H9 (cell line): ENCODE results near the gene TBL2. TPM values are rescaled to one million over a fixed set of nuclear protein-coding genes. Genes with fewer than 3 reads are reported as not detected.

Experiments
- DNase-seq: peaks from one replicate; pipeline ENCODE4 v3.0.0-alpha.2; 2017
- H2AFZ ChIP-seq: one replicate; pipeline ENCODE4 v1.6.1; 2013; ENCODE audit warnings: mild to moderate bottlenecking, low read length, control low read depth, moderate library complexity
- H2AK5ac ChIP-seq: 2 replicates; pipeline ENCODE4 v1.6.1; 2013; ENCODE audit warnings: low read length, control low read depth, mixed read lengths; ENCODE audit not compliant: insufficient read length
- H2BK120ac ChIP-seq: one replicate; pipeline ENCODE4 v1.6.1; 2013; ENCODE audit warnings: low read depth, mild to moderate bottlenecking, low read length, control low read depth, inconsistent platforms; ENCODE audit not compliant: poor library complexity, severe bottlenecking
- H2BK12ac ChIP-seq: 2 replicates; pipeline ENCODE4 v1.6.1; 2013; ENCODE audit warnings: low read length, control low read depth, mixed read lengths, low read depth; ENCODE audit not compliant: insufficient read length
- H2BK15ac ChIP-seq: 2 replicates; pipeline ENCODE4 v1.6.1; 2013; ENCODE audit warnings: low read depth, low read length, control low read depth
- H2BK20ac ChIP-seq: one replicate; pipeline ENCODE4 v1.6.1; 2013; ENCODE audit warnings: low read depth, mild to moderate bottlenecking, low read length, control low read depth, inconsistent platforms; ENCODE audit not compliant: poor library complexity, severe bottlenecking
- H2BK5ac ChIP-seq: 2 replicates; pipeline ENCODE4 v1.6.1; 2013; ENCODE audit warnings: low read length, control low read depth, mixed read lengths; ENCODE audit not compliant: insufficient read length
- H3K14ac ChIP-seq: 2 replicates; pipeline ENCODE4 v1.6.1; 2013; ENCODE audit warnings: low read length, control low read depth; ENCODE audit not compliant: insufficient read depth
- H3K18ac ChIP-seq: 2 replicates; pipeline ENCODE4 v1.6.1; 2013; ENCODE audit warnings: low read depth, mild to moderate bottlenecking, mixed read lengths, low read length, control low read depth; ENCODE audit not compliant: insufficient read length
- H3K23ac ChIP-seq: 2 replicates; pipeline ENCODE4 v1.6.1; 2013; ENCODE audit warnings: low read length, control low read depth, mixed read lengths, low read depth; ENCODE audit not compliant: insufficient read length
- H3K23me2 ChIP-seq: 2 replicates; pipeline ENCODE4 v1.6.1; 2013; ENCODE audit warnings: low read depth, mild to moderate bottlenecking, mixed read lengths, low read length, control low read depth; ENCODE audit not compliant: insufficient read length, poor library complexity, severe bottlenecking
- H3K27ac ChIP-seq: 2 replicates; pipeline ENCODE4 v1.5.1; 2013; ENCODE audit warnings: low read length, control low read depth, mixed read lengths, low read depth; ENCODE audit not compliant: insufficient read length
- H3K27me3 ChIP-seq: 2 replicates; pipeline ENCODE4 v1.6.1; 2013; ENCODE audit warnings: low read length, control low read depth, inconsistent platforms; ENCODE audit not compliant: insufficient read depth
- H3K4ac ChIP-seq: 2 replicates; pipeline ENCODE4 v1.6.1; 2013; ENCODE audit warnings: low read depth, mild to moderate bottlenecking, control low read depth, inconsistent platforms, low read length, moderate library complexity
- H3K4me1 ChIP-seq: 2 replicates; pipeline ENCODE4 v1.6.1; 2013; ENCODE audit warnings: low read length, control low read depth, inconsistent platforms; ENCODE audit not compliant: insufficient read depth
- H3K4me2 ChIP-seq: 2 replicates; pipeline ENCODE4 v1.6.1; 2013; ENCODE audit warnings: low read length, control low read depth, mixed read lengths; ENCODE audit not compliant: insufficient read length, insufficient read depth
- H3K56ac ChIP-seq: 2 replicates; pipeline ENCODE4 v1.6.1; 2013; ENCODE audit warnings: low read depth, mild to moderate bottlenecking, mixed read lengths, low read length, control low read depth; ENCODE audit not compliant: insufficient read length
- H3K79me1 ChIP-seq: 2 replicates; pipeline ENCODE4 v1.6.1; 2013; ENCODE audit warnings: low read depth, mild to moderate bottlenecking, moderate library complexity, low read length, control low read depth, inconsistent platforms; ENCODE audit not compliant: insufficient read depth, poor library complexity, severe bottlenecking
- H3K79me2 ChIP-seq: 2 replicates; pipeline ENCODE4 v1.6.1; 2013; ENCODE audit warnings: low read length, control low read depth, inconsistent platforms; ENCODE audit not compliant: insufficient read depth
- H3K9ac ChIP-seq: 2 replicates; pipeline ENCODE4 v1.6.1; 2013; ENCODE audit warnings: low read length, control low read depth, mixed read lengths; ENCODE audit not compliant: insufficient read length; ENCODE audit errors: extremely low read depth
- H3K9me3 ChIP-seq: one replicate; pipeline ENCODE4 v1.6.1; 2013; ENCODE audit warnings: low read depth, low read length, inconsistent platforms; ENCODE audit not compliant: control insufficient read depth
- H3T11ph ChIP-seq: one replicate; pipeline ENCODE4 v1.6.1; 2013; ENCODE audit warnings: mild to moderate bottlenecking, low read length, control low read depth, inconsistent platforms
- H4K20me1 ChIP-seq: one replicate; pipeline ENCODE4 v1.6.1; 2013; ENCODE audit not compliant: control insufficient read depth, insufficient read length, insufficient read depth
- H4K5ac ChIP-seq: 2 replicates; pipeline ENCODE4 v1.6.1; 2013; ENCODE audit warnings: low read depth, mild to moderate bottlenecking, mixed read lengths, low read length, control low read depth; ENCODE audit not compliant: insufficient read length
- H4K8ac ChIP-seq: replicated peaks from 2 replicates; pipeline ENCODE4 v1.6.1; 2013; ENCODE audit warnings: low read length, control low read depth, mixed read lengths, low read depth; ENCODE audit not compliant: insufficient read length
- H4K91ac ChIP-seq: 2 replicates; pipeline ENCODE4 v1.6.1; 2013; ENCODE audit warnings: low read depth, mild to moderate bottlenecking, moderate library complexity, mixed read lengths, low read length, control low read depth; ENCODE audit not compliant: insufficient read length
- H3K27ac Mint-ChIP-seq, 3 experiments: 2 replicates in 2 of 3; 3 replicates in 1 of 3; pipeline ENCODE4 v1.8.0; 2020 to 2021; ENCODE audit warnings: mixed read lengths in 3 of 3, mild to moderate bottlenecking in 1 of 3, moderate library complexity in 1 of 3
- H3K27me3 Mint-ChIP-seq: 2 replicates; pipeline ENCODE4 v1.8.0; 2021; ENCODE audit warnings: low read depth, mild to moderate bottlenecking, moderate library complexity, mixed read lengths
- H3K36me3 Mint-ChIP-seq, 3 experiments: 2 replicates in 2 of 3; 3 replicates in 1 of 3; pipeline ENCODE4 v1.8.0; 2020 to 2021; ENCODE audit warnings: low read depth in 3 of 3, mixed read lengths in 3 of 3; ENCODE audit not compliant: insufficient read depth in 1 of 3
- H3K4me1 Mint-ChIP-seq, 2 experiments: 2 replicates each; pipeline ENCODE4 v1.8.0; 2020; ENCODE audit warnings: mixed read lengths in 2 of 2
- H3K4me3 Mint-ChIP-seq, 2 experiments: 2 replicates in 1 of 2; 3 replicates in 1 of 2; pipeline ENCODE4 v1.8.0; 2020 to 2021; ENCODE audit warnings: mild to moderate bottlenecking in 2 of 2, mixed read lengths in 2 of 2, moderate library complexity in 1 of 2
- H3K9me3 Mint-ChIP-seq, 2 experiments: 2 replicates in 1 of 2; 3 replicates in 1 of 2; pipeline ENCODE4 v1.8.0; 2020; ENCODE audit warnings: mild to moderate bottlenecking in 2 of 2, mixed read lengths in 2 of 2, moderate library complexity in 1 of 2
- CTCF ChIP-seq: fragments of 200-600 bp; sonication (generic); conservative IDR thresholded peaks from 3 replicates; pipeline ENCODE4 v1.8.0; 2021; ENCODE audit warnings: antibody characterized with exemption, mild to moderate bottlenecking
- WGBS: extraction: QIAGEN DNeasy Blood & Tissue Kit; methylation state at CpG from one replicate; pipeline ENCODE4 v1.1.7; 2013; ENCODE audit warnings: missing lambda C conversion rate, low lambda C conversion rate, mixed read lengths; ENCODE audit not compliant: insufficient read length; ENCODE audit errors: extremely low coverage; 5-methylcytosine and 5-hydroxymethylcytosine counted together
- total RNA-seq: library from RNA; stranded (reverse); gene quantifications from 2 replicates; pipeline ENCODE4 v1.2.1, GENCODE V29; 2021

TBL2 gene
- total RNA-seq, 1 experiment from 2014 or later = 26.7 TPM

- Mint-ChIP-seq H3K4me3 (no peak overlapping the region), H3K36me3 (peaks cover 0 to 4% (median 0%) of the 10 kb centered on the region in 3 experiments; a peak in 3 of 7 replicates), H3K9me3 (no peaks in the 10 kb centered on the region), H3K4me1 (peaks cover 2 to 22% of the 10 kb centered on the region in 2 experiments; a peak in 2 of 4 replicates), H3K27me3 (peaks cover 53% of the 10 kb centered on the region), H3K27ac (no peak overlapping the region)
- no peak overlapping the region for H3K18ac ChIP-seq
- H3K79me1 ChIP-seq = no peaks in the 10 kb centered on the region
- no peak overlapping the region for H2BK5ac ChIP-seq
- no peak overlapping the region for H2AFZ ChIP-seq
- no peaks in the 10 kb centered on the region; the same call in 1 of the 2 replicates for H3K27me3 ChIP-seq
- H3K14ac ChIP-seq = no peak overlapping the region
- H4K8ac ChIP-seq = no peak overlapping the region
- no peak for TF ChIP-seq CTCF
- no peak overlapping the region for H2BK120ac ChIP-seq
- no peak overlapping the region for H3K27ac ChIP-seq
- H3K4me1 ChIP-seq = no peaks in the 10 kb centered on the region; the same call in 1 of the 2 replicates
- H2BK20ac ChIP-seq = no peak overlapping the region
- no peaks in the 10 kb centered on the region for H4K20me1 ChIP-seq
- no peak overlapping the region for H3K9ac ChIP-seq
- H3K4ac ChIP-seq = no peak overlapping the region
- no peak overlapping the region for H4K5ac ChIP-seq
- no peak overlapping the region for H3T11ph ChIP-seq
- no peak overlapping the region for H2BK12ac ChIP-seq
- no peak overlapping the region for H3K23ac ChIP-seq
- no peak overlapping the region for H4K91ac ChIP-seq
- no peak overlapping the region for H3K4me2 ChIP-seq
- H3K79me2 ChIP-seq = no peaks in the 10 kb centered on the region
- no peaks in the 10 kb centered on the region for H3K23me2 ChIP-seq
- DNase-seq = no peak
- WGBS = no CpG with 5 or more reads among the region's 9 CpGs
- no peak overlapping the region for H2AK5ac ChIP-seq
- no peaks in the 10 kb centered on the region for H3K9me3 ChIP-seq
- H3K56ac ChIP-seq = no peak overlapping the region
- no peak overlapping the region for H2BK15ac ChIP-seq
Measured at GRCh38 chr7:73595358-73595757, 17.0 kb upstream of the TBL2 start.
